HG03135 (cell line): ENCODE data around the gene HINFP.
A peak's percentile ranks its signal among the peaks of the same experiment; 100 is the strongest.

Experiments
- ATAC-seq: cut with Tn5 transposase; IDR thresholded peaks from one replicate; pipeline ENCODE4 v1.9.1; 2021; ENCODE audit warnings: mild to moderate bottlenecking, moderate library complexity; ENCODE audit not compliant: unreplicated experiment

HINFP gene

GRCh38 chr11:119121008-119121810, at the start of gene HINFP:
Gene HINFP (plus strand): TSS chr11:119121580. CDS start chr11:119126945, 5,365 bp downstream.
- ATAC-seq: peak; percentile 95

GRCh38 chr11:119077839-119078238, 43.5 kb upstream of the HINFP start:
- no peak for ATAC-seq

- no peak for ATAC-seq
Observed at GRCh38 chr11:119078675-119079420, 42.5 kb upstream of the HINFP start.

- ATAC-seq: no peak
Observed at GRCh38 chr11:119081682-119082260, 39.6 kb upstream of the HINFP start.

GRCh38 chr11:119084663-119085436, 36.5 kb upstream of the HINFP start, which contains the start of gene HMBS:
Gene HMBS (plus strand): TSS chr11:119084881. CDS start chr11:119085034, 153 bp downstream.
- ATAC-seq: peak; percentile 84

GRCh38 chr11:119085437-119085847, 35.9 kb upstream of the HINFP start:
- ATAC-seq: no peak

GRCh38 chr11:119087123-119087522, 34.3 kb upstream of the HINFP start:
- ATAC-seq: no peak

GRCh38 chr11:119087747-119088241, 33.6 kb upstream of the HINFP start:
- ATAC-seq: no peak

GRCh38 chr11:119088406-119088805, 33.0 kb upstream of the HINFP start:
- ATAC-seq: no peak

- no peak for ATAC-seq
Observed at GRCh38 chr11:119089319-119089718, 32.1 kb upstream of the HINFP start.

- ATAC-seq: no peak
Observed at GRCh38 chr11:119091178-119091577, 30.2 kb upstream of the HINFP start.

- no peak for ATAC-seq
Observed at GRCh38 chr11:119091966-119092879, 29.2 kb upstream of the HINFP start.

- no peak for ATAC-seq
Observed at GRCh38 chr11:119092880-119093842, 28.2 kb upstream of the HINFP start.

GRCh38 chr11:119093942-119094815, 27.2 kb upstream of the HINFP start:
- no peak for ATAC-seq

GRCh38 chr11:119094816-119095065, 26.6 kb upstream of the HINFP start:
- peak; percentile 29 for ATAC-seq

- ATAC-seq: peak; percentile 76
Observed at GRCh38 chr11:119095066-119095880, 26.1 kb upstream of the HINFP start.

- ATAC-seq: no peak
Observed at GRCh38 chr11:119099711-119100110, 21.7 kb upstream of the HINFP start.
